Right lobe of liver (tissue), 4 donors: ENCODE data around the gene CRKL.

ENCODE experiments used
- POLR2A ChIP-seq: fragments of 450-650 bp; IDR thresholded peaks from one replicate; pipeline ENCODE4 v1.6.1; 2017; ENCODE audit warnings: antibody characterized with exemption, mild to moderate bottlenecking
- TF ChIP-seq, protein P1 (sequence below), 4 donors: fragments of 200-600 bp in 3 of 4; fragments of 450-650 bp in 1 of 4; IDR thresholded peaks; one replicate each; pipeline versions ENCODE4 v1.5.1 to v1.8.0; 2016 to 2022; ENCODE audit warnings: antibody characterized with exemption in 4 of 4, mild to moderate bottlenecking in 2 of 4
- donor health status: DM: no; HTN: no; CAD: no.
- donor health status: DM: no; HTN: no; CAD: no.
- donor health status: DM: no; HTN: yes; CAD: no.

DNA sequence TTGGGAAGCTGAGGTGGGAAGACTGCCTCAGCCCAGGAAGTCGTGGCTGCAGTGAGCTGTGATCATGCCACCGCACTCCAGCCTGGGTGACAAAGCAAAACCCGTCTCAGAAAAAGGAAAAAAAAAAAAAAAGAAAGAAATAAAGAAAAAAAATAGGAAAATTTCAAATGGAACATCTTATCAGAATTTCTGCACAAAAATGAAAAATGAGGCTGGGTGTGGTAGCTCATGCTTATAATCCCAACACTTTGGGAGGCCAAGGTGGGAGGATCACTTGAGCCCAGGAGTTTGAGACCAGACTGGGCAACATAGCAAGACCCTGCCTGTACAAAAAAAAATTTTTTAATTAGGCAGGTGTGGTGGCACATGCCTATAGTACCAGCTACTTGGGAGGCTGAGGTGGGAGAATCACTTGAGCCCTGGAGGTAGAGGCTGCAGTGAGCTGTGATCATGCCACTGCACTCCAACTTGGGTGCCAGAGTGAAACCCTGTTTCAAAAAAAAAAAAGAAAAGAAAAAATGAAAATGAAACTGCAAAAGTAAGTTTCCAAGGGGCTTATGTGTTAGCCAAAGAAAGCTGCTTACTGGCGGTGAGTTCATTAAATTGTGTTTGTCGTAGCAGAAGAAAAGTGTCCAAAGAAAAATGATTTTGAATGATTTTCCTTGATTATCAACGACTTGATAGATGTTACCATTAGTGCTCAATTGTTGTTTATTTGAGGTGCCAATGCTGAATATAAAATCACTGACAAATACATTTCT lies 7.5 kb upstream of the CRKL start:
- TF ChIP-seq, protein P1, sequence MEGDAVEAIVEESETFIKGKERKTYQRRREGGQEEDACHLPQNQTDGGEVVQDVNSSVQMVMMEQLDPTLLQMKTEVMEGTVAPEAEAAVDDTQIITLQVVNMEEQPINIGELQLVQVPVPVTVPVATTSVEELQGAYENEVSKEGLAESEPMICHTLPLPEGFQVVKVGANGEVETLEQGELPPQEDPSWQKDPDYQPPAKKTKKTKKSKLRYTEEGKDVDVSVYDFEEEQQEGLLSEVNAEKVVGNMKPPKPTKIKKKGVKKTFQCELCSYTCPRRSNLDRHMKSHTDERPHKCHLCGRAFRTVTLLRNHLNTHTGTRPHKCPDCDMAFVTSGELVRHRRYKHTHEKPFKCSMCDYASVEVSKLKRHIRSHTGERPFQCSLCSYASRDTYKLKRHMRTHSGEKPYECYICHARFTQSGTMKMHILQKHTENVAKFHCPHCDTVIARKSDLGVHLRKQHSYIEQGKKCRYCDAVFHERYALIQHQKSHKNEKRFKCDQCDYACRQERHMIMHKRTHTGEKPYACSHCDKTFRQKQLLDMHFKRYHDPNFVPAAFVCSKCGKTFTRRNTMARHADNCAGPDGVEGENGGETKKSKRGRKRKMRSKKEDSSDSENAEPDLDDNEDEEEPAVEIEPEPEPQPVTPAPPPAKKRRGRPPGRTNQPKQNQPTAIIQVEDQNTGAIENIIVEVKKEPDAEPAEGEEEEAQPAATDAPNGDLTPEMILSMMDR (IDR thresholded peaks at IDR 0.05) = no peak
- no peak for TF ChIP-seq POLR2A
